GM04504 (cell line): ENCODE data around the gene MEX3A.
"Not testable (repeated sequence)": the region's sequence is repeated elsewhere in the genome, so short reads cannot be mapped to it uniquely, and the experiment has no call there.

Experiments used
- DNase-seq: peaks from one replicate; pipeline ENCODE4 v3.0.0-alpha.2; 2012; ENCODE audit warnings: low read depth

MEX3A gene

GRCh38 chr1:156078728-156079127 lies 3.5 kb downstream of the MEX3A start:
- DNase-seq = no peak

DNA sequence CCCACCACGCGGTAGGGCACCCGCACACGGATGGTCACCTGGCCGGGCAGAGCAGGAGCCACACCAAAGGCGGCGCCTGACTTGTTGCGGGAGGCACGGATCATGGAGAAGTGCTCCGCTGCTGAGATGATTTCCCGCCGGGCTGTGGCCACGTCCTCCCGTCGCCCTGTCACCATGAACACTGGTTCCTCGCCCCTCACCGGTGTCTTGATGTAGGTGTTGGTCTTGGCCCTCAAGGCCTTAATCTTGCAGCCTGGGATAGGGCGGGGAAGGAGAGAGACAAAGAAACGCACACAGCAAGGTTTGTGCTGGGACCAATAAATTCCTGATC lies 4.9 kb downstream of the MEX3A start:
- DNase-seq = no peak

GRCh38 chr1:156076609-156077429 lies 5.4 kb downstream of the MEX3A start:
- DNase-seq = no peak

DNA sequence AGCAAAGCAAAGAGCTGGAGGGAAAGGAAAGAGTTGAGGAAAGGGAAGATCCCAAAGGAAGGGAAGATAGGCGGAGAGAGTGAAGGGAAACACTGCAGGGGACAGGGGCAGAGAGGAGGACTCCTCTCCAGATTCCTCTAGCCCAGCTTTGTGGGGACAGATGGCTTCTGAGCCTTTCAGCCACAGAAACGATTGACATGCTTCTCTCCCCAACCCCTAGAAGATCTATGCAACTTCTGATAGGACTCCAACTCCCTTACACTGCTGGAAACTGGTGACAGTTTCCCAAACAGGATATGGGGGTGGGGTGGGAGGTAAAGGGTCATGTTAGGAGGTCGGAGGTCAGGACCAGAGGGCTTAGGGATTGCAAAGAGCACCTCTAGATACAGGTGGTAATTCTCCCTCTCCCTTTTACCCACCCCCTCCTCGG lies 6.5 kb downstream of the MEX3A start:
- DNase-seq = no peak

DNA sequence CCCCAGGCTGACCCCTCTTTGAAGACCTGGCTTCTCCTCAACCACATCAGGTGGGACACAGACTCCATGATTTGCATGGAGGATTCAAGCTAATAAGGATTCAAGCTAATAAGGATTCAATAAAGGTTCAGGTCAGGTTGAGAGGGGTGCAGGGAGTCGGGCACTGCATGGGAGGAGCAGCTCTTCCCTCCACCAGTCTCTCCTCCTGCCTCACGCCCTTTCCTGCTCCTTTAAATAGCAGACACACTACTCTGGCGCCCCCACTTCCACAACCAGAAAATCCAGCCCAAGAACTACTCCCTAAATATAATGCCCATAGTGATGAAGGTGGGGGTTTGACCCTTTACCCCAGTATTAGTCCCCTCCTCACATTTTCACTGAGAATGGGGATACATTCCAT lies 7.1 kb downstream of the MEX3A start:
- DNase-seq = no peak

- DNase-seq = no peak
Measured at GRCh38 chr1:156074661-156075060, 7.6 kb downstream of the MEX3A start.

DNA sequence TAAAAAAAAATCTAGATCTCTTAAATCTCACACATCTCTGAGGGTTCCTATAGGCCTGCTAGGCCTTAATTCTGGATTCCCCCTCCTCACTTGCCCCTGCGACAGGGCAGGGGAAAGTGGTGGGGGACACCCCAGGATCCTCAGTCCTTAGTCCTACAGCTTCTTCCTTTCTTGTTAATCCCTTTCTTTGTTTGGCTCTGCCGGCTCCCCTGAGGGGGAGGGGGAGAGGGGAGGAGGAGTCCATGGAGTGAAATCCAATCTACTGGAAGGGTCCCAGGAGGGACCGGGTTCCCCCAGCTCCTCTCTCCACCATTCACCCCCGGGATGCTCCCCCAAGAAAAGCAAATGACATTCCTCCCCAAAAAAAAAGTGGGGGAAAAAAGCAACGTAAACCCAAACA lies 8.5 kb downstream of the MEX3A start:
- DNase-seq = no peak

DNA sequence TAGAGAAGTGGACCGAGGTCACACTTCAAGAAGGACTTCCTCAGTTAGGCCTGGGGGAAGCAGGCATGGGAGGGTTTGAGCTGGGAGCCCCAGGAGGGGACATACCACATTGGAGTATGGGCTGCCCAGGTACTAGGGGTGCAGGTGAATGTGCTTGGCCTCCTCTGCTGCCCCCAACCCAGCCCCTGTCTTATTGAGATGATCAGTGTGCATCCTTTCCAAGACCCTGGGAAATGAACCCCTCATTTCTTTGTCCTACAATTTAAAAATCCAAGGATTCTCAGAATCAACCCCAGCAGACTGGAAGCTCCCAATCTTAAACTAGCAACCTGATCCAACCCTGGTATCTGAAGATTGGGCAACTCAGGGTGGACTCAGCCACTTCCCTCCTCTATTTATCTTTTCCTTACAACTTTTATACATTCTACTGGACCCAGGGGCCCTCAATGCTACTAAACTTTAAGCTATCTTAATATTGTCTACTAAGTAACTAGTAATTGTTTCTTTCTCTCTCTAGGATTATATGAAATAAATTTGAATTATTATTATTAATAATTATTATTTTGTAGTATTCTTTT lies 9.1 kb downstream of the MEX3A start:
- DNase-seq = no peak

GRCh38 chr1:156072251-156072650 lies 10.0 kb downstream of the MEX3A start:
- no peak for DNase-seq

DNA sequence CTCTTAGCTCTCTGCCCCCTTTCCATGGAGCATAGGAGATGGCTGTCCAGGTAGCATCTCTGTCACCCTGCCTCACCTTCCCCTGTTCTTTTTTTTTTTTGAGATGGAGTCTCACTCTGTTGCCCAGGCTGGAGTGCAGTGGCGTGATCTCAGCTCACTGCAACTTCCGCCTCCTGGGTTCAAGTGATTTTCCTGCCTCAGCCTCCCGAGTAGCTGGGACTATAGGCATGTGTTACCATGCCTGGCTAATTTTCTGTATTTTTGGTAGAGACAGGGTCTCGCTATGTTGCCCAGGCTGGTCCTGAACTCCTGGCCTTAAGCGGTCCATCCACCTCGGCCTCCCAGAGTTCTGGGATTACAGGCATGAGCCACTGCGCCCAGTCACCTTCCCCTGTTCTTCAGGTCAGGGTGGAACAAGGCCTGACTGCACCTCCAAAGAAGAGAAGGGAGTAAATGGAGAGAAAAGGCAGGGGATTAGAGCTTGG lies 10.9 kb downstream of the MEX3A start:
- not testable (repeated sequence) for DNase-seq

GRCh38 chr1:156070548-156070947 lies 11.7 kb downstream of the MEX3A start:
- DNase-seq = no peak

DNA sequence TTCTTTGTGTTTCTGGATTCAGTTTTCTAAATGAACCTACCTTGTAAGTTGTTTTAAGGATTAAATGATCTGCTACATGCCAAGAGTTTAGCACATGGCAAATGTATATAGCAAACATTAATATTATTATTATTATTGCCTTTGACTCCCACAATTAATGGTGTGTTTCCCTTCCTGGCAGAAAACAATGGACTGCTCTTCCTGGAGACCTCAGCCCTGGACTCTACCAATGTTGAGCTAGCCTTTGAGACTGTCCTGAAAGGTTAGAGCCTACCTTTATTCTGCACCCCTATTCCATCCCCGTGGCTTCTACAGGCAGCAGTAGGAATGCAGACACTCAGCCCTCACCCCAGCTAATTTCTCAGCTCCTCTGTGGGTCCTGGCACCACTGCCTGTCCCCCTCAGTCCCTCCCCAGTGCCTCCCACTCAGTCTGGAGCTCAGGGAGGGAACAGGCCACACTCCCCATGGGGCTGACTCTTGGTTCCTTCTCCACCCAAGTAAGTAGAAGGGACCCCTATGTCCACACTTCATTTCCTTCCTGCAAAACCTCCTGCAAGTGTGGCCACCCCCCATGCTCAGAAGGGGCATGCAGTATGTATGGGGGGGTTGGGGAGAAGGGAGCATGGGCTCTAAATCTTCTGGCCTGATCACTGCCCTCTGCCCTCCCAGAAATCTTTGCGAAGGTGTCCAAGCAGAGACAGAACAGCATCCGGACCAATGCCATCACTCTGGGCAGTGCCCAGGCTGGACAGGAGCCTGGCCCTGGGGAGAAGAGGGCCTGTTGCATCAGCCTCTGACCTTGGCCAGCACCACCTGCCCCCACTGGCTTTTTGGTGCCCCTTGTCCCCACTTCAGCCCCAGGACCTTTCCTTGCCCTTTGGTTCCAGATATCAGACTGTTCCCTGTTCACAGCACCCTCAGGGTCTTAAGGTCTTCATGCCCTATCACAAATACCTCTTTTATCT lies 12.5 kb downstream of the MEX3A start:
- DNase-seq = no peak

GRCh38 chr1:156067262-156067661 lies 15.0 kb downstream of the MEX3A start:
- no peak for DNase-seq

GRCh38 chr1:156065871-156066270 lies 16.4 kb downstream of the MEX3A start:
- DNase-seq = no peak

DNA sequence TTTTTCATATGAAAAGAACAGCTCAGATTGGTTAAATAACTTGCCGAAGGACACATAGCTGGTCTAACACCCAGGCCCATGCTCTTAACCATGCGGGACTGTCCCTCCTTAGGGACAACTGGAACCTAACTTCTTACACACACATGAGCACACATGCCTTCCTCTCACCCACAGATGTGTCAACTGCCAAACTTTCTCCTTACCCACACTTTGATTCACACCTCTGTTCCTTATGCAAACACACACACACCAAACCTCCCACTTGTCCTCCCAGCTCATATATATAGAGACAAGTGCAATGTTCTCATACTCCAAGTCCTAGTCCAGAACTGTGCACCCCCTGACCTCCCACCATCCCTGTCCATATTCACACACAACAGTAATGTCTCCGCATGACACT lies 17.1 kb downstream of the MEX3A start:
- DNase-seq = no peak

- DNase-seq = no peak
Measured at GRCh38 chr1:156064615-156065014, 17.6 kb downstream of the MEX3A start.

DNA sequence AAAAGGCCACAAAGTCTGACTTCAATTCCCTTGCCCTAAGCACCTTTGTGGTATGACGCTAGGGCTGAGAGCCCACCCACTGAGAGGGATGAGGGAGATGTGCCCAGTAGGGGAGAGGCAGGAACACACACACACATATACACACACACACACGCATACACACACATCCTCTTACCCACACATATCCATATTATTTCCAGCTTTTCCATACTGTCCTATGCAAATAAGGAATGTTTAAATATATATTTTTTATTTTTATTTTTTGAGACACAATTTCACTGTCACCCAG lies 18.3 kb downstream of the MEX3A start:
- DNase-seq = no peak

- no peak for DNase-seq
Measured at GRCh38 chr1:156062189-156062588, 20.1 kb downstream of the MEX3A start.

DNA sequence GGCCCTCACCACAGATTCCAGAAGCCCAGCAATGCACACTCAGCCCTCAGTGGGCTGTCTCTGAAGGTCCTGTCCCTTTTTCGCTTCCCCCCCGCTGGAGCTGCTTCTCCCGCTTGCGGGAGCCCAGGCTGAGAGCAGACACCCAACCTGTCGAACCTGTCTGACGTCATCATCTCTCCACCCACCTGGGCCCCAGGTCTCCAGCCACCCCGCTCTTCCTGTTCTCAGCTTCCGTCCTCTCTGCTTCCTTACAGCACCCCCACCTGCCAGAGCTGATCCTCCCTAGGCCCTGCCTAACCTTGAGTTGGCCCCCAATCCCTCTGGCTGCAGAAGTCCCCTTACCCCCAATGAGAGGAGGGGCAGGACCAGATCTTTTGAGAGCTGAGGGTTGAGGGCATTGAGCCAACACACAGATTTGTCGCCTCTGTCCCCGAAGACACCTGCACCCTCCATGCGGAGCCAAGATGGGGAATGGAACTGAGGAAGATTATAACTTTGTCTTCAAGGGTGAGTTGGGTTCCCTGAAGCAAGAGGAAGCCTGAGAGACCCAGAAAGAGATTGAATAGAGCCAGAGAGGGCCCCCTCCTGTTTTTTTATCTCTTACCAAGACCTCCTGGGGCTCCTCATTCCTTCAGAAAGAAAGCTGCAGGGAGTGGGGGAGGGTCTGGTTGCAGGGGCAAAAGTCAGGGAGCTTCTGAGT lies 21.2 kb downstream of the MEX3A start, which contains the start of gene RAB25:
TSS of gene RAB25 (plus strand) at position 224 of the 700 bp plus-strand sequence. CDS start at position 465, 241 bp downstream.
- no peak for DNase-seq

- DNase-seq = no peak
Measured at GRCh38 chr1:156056326-156056849, 25.9 kb downstream of the MEX3A start.

GRCh38 chr1:156055281-156056048 lies 26.8 kb downstream of the MEX3A start:
- DNase-seq = no peak
